ENCODE data around the gene TLX3. TPM values are rescaled to one million over a fixed set of nuclear protein-coding genes. Genes with fewer than 3 reads are reported as not detected.

Gene TLX3
- total RNA-seq (2021) = 0.11 to 0.16 TPM in 2 of 3 replicates, not detected in the other
- Bru-seq, nascent RNA = not detected
- long read RNA-seq, experiment 1 = 0 reads
- long read RNA-seq, experiment 2 = 0 reads
- long read RNA-seq, experiment 3 = 0 reads

- Mint-ChIP-seq H3K36me3 (no peaks in the 10 kb centered on the region), H3K9me3 (no peaks in the 10 kb centered on the region), H3K4me3 (peak within 1 kb of the TSS; percentile 64), H3K27ac (no peak within 1 kb of the TSS), H3K27me3 (ENCODE audit: low read depth) (peaks cover 98% of the 10 kb centered on the region), H3K4me1 (peaks cover 31% of the 10 kb centered on the region)
- peak; percentile 69 for ATAC-seq
- DNase-seq (ENCODE audit: low spot score) = peak; percentile 70
- ChIA-PET POLR2A (interaction anchor here (0.8 to 1.3 kb wide), 3 partner anchors 9 to 26 kb away, joined by 4 to 8 read pairs (median 4); no protein-coding TSS in a partner anchor), CTCF (interaction anchor here (0.6 to 3.3 kb wide), 14 partner anchors 10 to 677 kb away, joined by 3 to 40 read pairs (median 4); no protein-coding TSS in a partner anchor)
- peak; percentile 86 for TF ChIP-seq NFYB (CRISPR knock-in tag; conservative IDR thresholded peaks at IDR 0.05; ENCODE audit: low read depth)
- TF ChIP-seq SP1 (CRISPR knock-in tag; conservative IDR thresholded peaks at IDR 0.05) = 0 out of 2 replicates have a peak, but pooled peaks have one; percentile 5
- TF ChIP-seq ZNF396 (CRISPR knock-in tag; IDR thresholded peaks at IDR 0.05; ENCODE audit: borderline replicate concordance) = no peak
- TF ChIP-seq ATF1 (CRISPR knock-in tag; IDR thresholded peaks at IDR 0.05) = no peak
- TF ChIP-seq, protein P1, sequence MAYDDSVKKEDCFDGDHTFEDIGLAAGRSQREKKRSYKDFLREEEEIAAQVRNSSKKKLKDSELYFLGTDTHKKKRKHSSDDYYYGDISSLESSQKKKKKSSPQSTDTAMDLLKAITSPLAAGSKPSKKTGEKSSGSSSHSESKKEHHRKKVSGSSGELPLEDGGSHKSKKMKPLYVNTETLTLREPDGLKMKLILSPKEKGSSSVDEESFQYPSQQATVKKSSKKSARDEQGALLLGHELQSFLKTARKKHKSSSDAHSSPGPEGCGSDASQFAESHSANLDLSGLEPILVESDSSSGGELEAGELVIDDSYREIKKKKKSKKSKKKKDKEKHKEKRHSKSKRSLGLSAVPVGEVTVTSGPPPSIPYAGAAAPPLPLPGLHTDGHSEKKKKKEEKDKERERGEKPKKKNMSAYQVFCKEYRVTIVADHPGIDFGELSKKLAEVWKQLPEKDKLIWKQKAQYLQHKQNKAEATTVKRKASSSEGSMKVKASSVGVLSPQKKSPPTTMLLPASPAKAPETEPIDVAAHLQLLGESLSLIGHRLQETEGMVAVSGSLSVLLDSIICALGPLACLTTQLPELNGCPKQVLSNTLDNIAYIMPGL (CRISPR knock-in tag; IDR thresholded peaks at IDR 0.05) = no peak
- TF ChIP-seq, protein P2, sequence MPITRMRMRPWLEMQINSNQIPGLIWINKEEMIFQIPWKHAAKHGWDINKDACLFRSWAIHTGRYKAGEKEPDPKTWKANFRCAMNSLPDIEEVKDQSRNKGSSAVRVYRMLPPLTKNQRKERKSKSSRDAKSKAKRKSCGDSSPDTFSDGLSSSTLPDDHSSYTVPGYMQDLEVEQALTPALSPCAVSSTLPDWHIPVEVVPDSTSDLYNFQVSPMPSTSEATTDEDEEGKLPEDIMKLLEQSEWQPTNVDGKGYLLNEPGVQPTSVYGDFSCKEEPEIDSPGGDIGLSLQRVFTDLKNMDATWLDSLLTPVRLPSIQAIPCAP (CRISPR knock-in tag; IDR thresholded peaks at IDR 0.05) = no peak
These were observed at the start of gene TLX3 for GRCh38 chr5:171308453-171309275. Gene TLX3, plus strand, starts transcription at chr5:171309248. Its CDS starts 118 bp downstream, at chr5:171309366.

GRCh38 chr5:171261361-171261760, 47.7 kb upstream of the TLX3 start:
- H3K4me1 Mint-ChIP-seq = no peaks in the 10 kb centered on the region
- H3K27ac Mint-ChIP-seq = no peak overlapping the region
- TF ChIP-seq, protein P3, sequence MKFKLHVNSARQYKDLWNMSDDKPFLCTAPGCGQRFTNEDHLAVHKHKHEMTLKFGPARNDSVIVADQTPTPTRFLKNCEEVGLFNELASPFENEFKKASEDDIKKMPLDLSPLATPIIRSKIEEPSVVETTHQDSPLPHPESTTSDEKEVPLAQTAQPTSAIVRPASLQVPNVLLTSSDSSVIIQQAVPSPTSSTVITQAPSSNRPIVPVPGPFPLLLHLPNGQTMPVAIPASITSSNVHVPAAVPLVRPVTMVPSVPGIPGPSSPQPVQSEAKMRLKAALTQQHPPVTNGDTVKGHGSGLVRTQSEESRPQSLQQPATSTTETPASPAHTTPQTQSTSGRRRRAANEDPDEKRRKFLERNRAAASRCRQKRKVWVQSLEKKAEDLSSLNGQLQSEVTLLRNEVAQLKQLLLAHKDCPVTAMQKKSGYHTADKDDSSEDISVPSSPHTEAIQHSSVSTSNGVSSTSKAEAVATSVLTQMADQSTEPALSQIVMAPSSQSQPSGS (CRISPR knock-in tag; IDR thresholded peaks at IDR 0.05; ENCODE audit: borderline replicate concordance, low read depth) = no peak
- TF ChIP-seq GABPB1 (CRISPR knock-in tag; IDR thresholded peaks at IDR 0.05) (no peak), ZNF219 (CRISPR knock-in tag; IDR thresholded peaks at IDR 0.05; ENCODE audit: borderline replicate concordance) (no peak), ATF1 (CRISPR knock-in tag; IDR thresholded peaks at IDR 0.05) (no peak), SMAD4 (CRISPR knock-in tag; IDR thresholded peaks at IDR 0.05) (no peak), ZNF396 (CRISPR knock-in tag; IDR thresholded peaks at IDR 0.05; ENCODE audit: borderline replicate concordance) (no peak), NR1H2 (CRISPR knock-in tag; IDR thresholded peaks at IDR 0.05) (no peak), USF2 (CRISPR knock-in tag; IDR thresholded peaks at IDR 0.05) (no peak)
- TF ChIP-seq, protein P4, sequence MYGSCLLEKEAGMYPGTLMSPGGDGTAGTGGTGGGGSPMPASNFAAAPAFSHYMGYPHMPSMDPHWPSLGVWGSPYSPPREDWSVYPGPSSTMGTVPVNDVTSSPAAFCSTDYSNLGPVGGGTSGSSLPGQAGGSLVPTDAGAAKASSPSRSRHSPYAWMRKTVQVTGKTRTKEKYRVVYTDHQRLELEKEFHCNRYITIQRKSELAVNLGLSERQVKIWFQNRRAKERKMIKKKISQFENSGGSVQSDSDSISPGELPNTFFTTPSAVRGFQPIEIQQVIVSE (CRISPR knock-in tag; IDR thresholded peaks at IDR 0.05; ENCODE audit: borderline replicate concordance) = no peak
- TF ChIP-seq, protein P5, sequence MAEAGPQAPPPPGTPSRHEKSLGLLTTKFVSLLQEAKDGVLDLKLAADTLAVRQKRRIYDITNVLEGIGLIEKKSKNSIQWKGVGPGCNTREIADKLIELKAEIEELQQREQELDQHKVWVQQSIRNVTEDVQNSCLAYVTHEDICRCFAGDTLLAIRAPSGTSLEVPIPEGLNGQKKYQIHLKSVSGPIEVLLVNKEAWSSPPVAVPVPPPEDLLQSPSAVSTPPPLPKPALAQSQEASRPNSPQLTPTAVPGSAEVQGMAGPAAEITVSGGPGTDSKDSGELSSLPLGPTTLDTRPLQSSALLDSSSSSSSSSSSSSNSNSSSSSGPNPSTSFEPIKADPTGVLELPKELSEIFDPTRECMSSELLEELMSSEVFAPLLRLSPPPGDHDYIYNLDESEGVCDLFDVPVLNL (CRISPR knock-in tag; IDR thresholded peaks at IDR 0.05; ENCODE audit: borderline replicate concordance, low read depth) = no peak
- POLR2A ChIA-PET = no interaction called here
- H3K9me3 Mint-ChIP-seq = no peaks in the 10 kb centered on the region
- ATAC-seq (no peak), DNase-seq (ENCODE audit: low spot score) (no peak)
- H3K4me3 Mint-ChIP-seq = no peak overlapping the region
- no peaks in the 10 kb centered on the region for H3K36me3 Mint-ChIP-seq
- H3K27me3 Mint-ChIP-seq (ENCODE audit: low read depth) = no peaks in the 10 kb centered on the region
- CTCF ChIA-PET = interaction anchor here (1.5 to 2.1 kb wide), 2 partner anchors 12 to 81 kb away, joined by 4 to 10 read pairs; no protein-coding TSS in a partner anchor

Data from WTC11 (cell line).